Breast epithelium (tissue), 3 donors: ENCODE data around the gene RGPD8.

ENCODE experiments used
- CTCF ChIP-seq, 3 donors: fragments of 450-650 bp; IDR thresholded peaks; one replicate each; pipeline ENCODE4 v1.5.1; 2016 to 2017; ENCODE audit warnings: antibody characterized with exemption in 3 of 3, mild to moderate bottlenecking in 3 of 3, moderate library complexity in 3 of 3
- POLR2A ChIP-seq: fragments of 450-650 bp; IDR thresholded peaks from one replicate; pipeline ENCODE4 v1.6.1; 2016; ENCODE audit warnings: antibody characterized with exemption, mild to moderate bottlenecking, moderate library complexity

GRCh38 chr2:112433932-112434730 lies 686 bp upstream of the RGPD8 start:
- TF ChIP-seq CTCF (IDR thresholded peaks at IDR 0.05) (no peak), POLR2A (no peak)
